ENCODE data around the gene SOX6.

DNA sequence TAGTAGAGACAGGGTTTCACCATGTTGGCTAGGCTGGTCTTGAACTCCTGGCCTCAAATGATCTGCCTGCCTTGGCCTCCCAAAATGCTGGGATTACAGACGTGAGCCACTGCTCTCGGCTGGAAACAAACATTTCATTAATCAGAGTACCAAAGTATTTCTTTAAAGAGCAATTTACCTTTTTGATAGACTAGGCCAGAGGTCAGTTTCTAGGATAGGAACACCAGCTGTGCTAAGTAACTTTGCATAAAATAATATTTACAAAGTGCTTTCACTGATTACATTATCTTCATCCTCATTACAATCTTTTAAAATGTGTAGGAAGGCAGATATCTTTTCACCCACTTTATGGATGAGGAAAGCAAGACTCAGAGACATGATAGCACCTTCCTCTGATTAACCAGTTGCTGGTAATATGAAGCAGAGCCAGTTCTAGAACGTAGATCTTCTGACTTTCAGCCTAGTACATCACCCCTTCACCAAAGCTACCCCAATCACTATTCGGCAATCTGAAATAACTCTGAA is 355.2 kb downstream of the SOX6 start:
- TF ChIP-seq CTCF (IDR thresholded peaks at IDR 0.05), result no peak
- no peak for TF ChIP-seq EP300 (IDR thresholded peaks at IDR 0.05; ENCODE audit: low read depth)
- no peak for TF ChIP-seq POLR2A (IDR thresholded peaks at IDR 0.05)
